Embryonic facial prominence (tissue), 1 donor: ENCODE data around the gene ZC3H4.

Source experiments
- DNase-seq: peaks from one replicate; pipeline ENCODE4 v3.0.0-alpha.2; 2016; ENCODE audit errors: extremely low spot score

ZC3H4 gene

GRCh38 chr19:47047763-47048405 is 65.7 kb downstream of the ZC3H4 start:
- DNase-seq = peak; percentile 81

GRCh38 chr19:47047272-47047762 is 66.3 kb downstream of the ZC3H4 start:
- DNase-seq = no peak

- DNase-seq = no peak
Measured at GRCh38 chr19:47045867-47046470, 67.6 kb downstream of the ZC3H4 start.

DNA sequence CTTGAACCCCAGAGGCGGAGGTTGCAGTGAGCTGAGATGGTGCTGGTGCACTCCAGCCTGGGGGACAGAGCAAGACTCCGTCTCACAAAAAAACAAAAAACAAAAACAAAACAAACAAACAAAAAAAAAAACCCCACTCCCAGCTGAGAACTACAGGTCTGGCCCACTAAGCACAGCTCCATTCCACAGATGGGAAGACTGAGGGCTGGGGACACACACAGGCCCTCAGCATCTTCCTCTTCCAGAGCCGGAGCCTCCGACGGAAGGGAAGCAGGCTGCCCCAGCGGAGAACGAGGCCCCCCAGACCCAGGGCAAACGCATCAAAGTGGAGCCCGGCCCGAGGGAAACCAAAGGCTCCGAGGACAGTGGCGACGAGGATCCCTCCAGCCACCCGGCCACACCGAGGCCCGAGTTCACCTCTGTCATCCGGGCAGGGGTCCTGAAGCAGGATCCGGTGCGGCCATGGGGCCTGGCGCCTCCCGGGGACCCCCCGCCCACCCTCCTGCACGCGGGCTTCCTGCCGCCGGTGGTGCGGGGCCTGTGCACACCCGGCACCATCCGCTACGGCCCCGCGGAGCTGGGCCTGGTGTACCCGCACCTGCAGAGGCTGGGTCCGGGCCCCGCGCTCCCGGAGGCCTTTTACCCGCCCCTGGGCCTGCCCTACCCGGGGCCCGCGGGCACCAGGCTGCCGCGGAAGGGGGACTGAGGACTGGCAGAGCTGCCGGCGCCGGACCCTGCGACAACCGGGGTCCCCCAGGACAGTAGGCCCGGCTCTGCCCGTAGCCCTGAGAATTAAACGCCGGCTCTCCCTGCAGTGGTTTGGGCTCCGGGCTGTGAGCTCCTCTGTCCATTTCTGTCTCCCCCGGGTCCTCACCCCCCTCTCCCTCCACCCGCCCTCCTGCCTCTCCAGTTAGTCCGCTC is 68.4 kb downstream of the ZC3H4 start:
- no peak for DNase-seq

- DNase-seq = no peak
Measured at GRCh38 chr19:47040869-47041268, 72.7 kb downstream of the ZC3H4 start.

GRCh38 chr19:47039239-47039874 is 74.2 kb downstream of the ZC3H4 start:
- DNase-seq = no peak

DNA sequence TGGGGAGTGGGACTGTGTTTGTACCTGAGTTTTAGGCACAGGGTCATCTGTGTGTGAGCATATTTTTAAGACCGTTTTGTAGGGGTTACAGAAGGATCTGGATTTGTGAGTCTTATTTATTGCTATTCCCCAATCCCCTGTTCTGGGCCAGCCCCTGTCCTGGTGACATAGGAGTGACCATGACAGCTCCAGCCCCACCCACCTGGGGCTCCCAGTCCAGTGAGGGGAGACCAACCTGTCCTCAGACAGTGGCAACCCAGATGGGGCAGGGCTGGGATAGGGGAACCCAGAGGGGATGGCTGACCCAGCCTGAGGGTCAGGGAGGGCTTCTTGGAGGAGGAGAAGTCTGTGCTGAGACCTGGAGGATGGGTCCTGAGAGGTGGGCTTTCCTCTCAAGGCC is 75.8 kb downstream of the ZC3H4 start:
- DNase-seq = no peak

GRCh38 chr19:47036097-47036651 is 77.4 kb downstream of the ZC3H4 start:
- no peak for DNase-seq

DNA sequence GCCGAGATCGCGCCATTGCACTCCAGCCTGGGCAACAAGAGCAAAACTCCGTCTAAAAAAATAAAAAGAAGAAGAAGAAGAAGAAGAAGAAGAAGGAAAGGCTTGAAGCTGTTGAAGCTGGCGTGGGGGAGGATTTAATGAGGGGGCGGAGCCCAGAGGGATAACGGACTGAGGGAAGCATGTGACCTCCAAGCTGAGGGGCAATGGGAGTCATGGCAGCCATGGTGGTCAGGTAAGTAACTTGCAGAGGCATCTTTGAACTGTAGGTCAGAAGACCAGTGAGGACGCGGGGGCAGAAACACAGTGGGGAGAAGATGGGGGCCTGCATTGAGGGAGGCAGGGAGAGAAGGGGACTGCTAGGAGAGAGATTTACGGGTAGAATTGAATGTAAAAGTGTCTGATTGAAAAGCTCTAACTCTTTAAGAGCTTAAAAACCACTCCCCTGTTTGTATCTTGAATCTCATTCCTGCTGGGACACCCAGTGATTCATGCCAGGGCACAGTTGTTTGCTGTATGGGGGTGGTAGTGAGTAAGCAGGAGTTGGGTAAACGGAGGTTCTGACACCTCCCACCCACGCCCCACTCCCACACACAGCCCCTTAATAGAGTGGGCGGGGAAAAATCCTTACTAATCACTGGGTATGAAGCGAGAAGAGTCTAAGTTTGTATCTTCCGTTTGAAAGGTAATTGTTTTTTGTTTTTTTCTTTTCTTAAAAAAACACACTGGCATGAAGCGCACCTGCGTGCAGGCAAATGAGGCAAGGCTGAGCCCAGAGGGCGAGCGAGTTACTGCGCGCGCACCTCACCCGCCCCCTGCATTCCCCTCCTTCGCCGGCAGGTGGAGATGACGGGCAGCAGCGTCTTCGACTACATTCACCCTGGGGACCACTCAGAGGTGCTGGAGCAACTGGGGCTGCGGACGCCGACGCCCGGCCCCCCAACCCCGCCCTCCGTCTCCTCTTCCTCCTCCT is 78.2 kb downstream of the ZC3H4 start:
- DNase-seq = peak; percentile 68

DNA sequence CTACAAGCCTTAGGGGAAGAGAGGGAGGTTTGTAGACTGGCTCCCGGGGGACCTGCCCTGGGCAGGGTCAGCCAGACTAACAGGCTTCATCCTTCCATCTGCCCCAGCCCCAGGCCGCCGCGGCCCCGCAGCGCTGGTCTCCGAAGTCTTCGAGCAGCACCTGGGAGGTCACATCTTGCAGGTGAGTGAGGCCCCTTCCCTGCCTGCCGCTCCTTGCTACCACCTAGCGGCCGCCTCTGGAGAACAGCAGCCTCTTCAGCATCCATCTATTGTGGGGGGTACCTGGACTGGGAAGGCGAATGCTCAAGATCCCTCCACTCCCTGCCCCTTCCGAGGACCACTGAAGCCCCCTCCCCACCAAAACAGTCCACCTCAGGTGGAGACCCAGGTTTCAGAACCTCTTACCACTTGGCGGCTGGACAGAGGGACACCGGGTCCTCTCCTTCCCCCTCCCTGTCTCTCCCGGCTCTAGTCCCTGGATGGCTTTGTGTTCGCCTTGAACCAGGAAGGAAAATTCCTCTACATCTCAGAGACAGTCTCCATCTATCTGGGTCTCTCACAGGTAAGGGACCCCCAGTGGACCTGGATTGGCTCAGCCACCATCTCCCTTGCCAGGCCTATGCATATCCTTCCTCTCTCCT is 81.3 kb downstream of the ZC3H4 start:
- DNase-seq = no peak

GRCh38 chr19:47028195-47028601 is 85.4 kb downstream of the ZC3H4 start:
- DNase-seq = no peak

DNA sequence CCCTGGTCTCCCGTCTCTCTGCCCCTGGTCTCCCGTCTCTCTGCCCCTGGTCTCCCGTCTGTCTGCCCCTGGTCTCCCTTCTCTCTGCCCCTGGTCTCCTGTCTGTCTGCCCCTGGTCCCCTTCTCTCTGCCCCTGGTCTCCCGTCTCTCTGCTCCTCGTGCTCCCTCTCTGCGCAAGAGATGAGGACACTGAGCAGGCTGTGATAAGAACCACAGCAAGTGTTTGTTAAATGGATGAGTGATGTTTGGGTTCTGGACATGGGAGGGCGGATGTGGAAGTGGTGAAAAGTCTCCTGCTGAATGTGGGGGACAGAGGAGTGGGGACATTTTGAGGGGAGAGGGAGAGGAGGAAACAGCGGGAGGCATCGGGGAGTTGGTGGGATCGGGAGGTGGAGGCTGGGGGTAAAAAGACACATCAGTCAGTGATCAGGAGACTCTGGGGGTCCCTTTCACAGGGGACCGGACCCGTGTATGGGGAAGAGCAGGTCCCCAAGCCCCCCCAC is 85.9 kb downstream of the ZC3H4 start:
- DNase-seq = no peak

GRCh38 chr19:47026889-47027288 is 86.7 kb downstream of the ZC3H4 start:
- DNase-seq = no peak

GRCh38 chr19:47026156-47026555 is 87.4 kb downstream of the ZC3H4 start:
- no peak for DNase-seq

- DNase-seq = no peak
Measured at GRCh38 chr19:47024502-47024901, 89.1 kb downstream of the ZC3H4 start.

GRCh38 chr19:47023448-47023794 is 90.2 kb downstream of the ZC3H4 start:
- no peak for DNase-seq

- no peak for DNase-seq
Measured at GRCh38 chr19:47022541-47023447, 90.8 kb downstream of the ZC3H4 start.

- no peak for DNase-seq
Measured at GRCh38 chr19:47022140-47022536, 91.4 kb downstream of the ZC3H4 start.
